NOMO-1 treated with dmso at 0.1 percent for 144 hours (cell line): ENCODE results near the gene MMAB.

Experiments used
- DNase-seq: peaks from one replicate; lab custom pipeline; 2025; ENCODE audit not compliant: unreplicated experiment; lab: John Stamatoyannopoulos, UW

MMAB gene

GRCh38 chr12:109541413-109541726 is 31.9 kb downstream of the MMAB start:
- no peak for DNase-seq

- DNase-seq = no peak
Observed at GRCh38 chr12:109540526-109541412, 32.5 kb downstream of the MMAB start.

- no peak for DNase-seq
Observed at GRCh38 chr12:109539508-109539907, 33.8 kb downstream of the MMAB start.

GRCh38 chr12:109538191-109538863 is 35.0 kb downstream of the MMAB start:
- no peak for DNase-seq

- no peak for DNase-seq
Observed at GRCh38 chr12:109537136-109537535, 36.2 kb downstream of the MMAB start.

- DNase-seq = no peak
Observed at GRCh38 chr12:109535863-109536250, 37.4 kb downstream of the MMAB start.

- no peak for DNase-seq
Observed at GRCh38 chr12:109535231-109535862, 38.0 kb downstream of the MMAB start.

- no peak for DNase-seq
Observed at GRCh38 chr12:109534456-109534855, 38.8 kb downstream of the MMAB start.

- no peak for DNase-seq
Observed at GRCh38 chr12:109533487-109533740, 39.9 kb downstream of the MMAB start.

GRCh38 chr12:109532721-109533486 is 40.4 kb downstream of the MMAB start:
- no peak for DNase-seq

GRCh38 chr12:109531411-109531810 is 41.9 kb downstream of the MMAB start:
- no peak for DNase-seq

- no peak for DNase-seq
Observed at GRCh38 chr12:109529691-109530640, 43.3 kb downstream of the MMAB start.

GRCh38 chr12:109527489-109528123 is 45.7 kb downstream of the MMAB start:
- no peak for DNase-seq

GRCh38 chr12:109525279-109525585 is 48.1 kb downstream of the MMAB start:
- DNase-seq = no peak

GRCh38 chr12:109524466-109525278 is 48.6 kb downstream of the MMAB start:
- no peak for DNase-seq

- DNase-seq = no peak
Observed at GRCh38 chr12:109523504-109523903, 49.8 kb downstream of the MMAB start.

- DNase-seq = no peak
Observed at GRCh38 chr12:109523071-109523470, 50.2 kb downstream of the MMAB start.

- no peak for DNase-seq
Observed at GRCh38 chr12:109521831-109522230, 51.5 kb downstream of the MMAB start.

GRCh38 chr12:109519787-109520186 is 53.5 kb downstream of the MMAB start:
- no peak for DNase-seq
